ENCODE data around the gene MYL12B.

The MYL12B gene

DNA sequence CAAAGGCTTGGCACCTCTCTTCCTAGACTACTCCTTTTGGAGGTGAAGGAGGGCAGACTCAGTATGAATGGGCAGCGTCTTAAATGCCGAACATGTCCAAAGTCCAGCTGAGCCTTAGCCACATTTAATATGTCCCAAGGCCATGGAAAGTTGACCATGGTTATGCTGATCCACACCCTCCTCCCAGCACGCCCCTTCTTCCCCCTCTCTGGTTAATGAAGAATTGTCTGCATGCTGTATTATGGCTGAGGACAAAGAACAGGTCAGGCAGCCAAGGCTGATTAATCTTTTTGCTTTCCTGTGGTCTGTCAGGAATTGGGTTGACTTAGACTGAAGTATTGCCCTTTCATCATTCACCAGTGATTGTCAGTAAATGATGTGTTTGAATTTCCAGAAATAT is 36.3 kb upstream of the MYL12B start:
- no peak overlapping the region for H3K4me3 ChIP-seq (ENCODE audit: low read length)
- TF ChIP-seq CTCF (conservative IDR thresholded peaks at IDR 0.05; ENCODE audit: low read depth, low read length) = no peak
- no peak for DNase-seq (ENCODE audit: low read depth)

GRCh38 chr18:3226048-3226447 is 35.9 kb upstream of the MYL12B start:
- no peak for DNase-seq (ENCODE audit: low read depth)
- H3K4me3 ChIP-seq (ENCODE audit: low read length) = no peak overlapping the region
- no peak for TF ChIP-seq CTCF (conservative IDR thresholded peaks at IDR 0.05; ENCODE audit: low read depth, low read length)

DNA sequence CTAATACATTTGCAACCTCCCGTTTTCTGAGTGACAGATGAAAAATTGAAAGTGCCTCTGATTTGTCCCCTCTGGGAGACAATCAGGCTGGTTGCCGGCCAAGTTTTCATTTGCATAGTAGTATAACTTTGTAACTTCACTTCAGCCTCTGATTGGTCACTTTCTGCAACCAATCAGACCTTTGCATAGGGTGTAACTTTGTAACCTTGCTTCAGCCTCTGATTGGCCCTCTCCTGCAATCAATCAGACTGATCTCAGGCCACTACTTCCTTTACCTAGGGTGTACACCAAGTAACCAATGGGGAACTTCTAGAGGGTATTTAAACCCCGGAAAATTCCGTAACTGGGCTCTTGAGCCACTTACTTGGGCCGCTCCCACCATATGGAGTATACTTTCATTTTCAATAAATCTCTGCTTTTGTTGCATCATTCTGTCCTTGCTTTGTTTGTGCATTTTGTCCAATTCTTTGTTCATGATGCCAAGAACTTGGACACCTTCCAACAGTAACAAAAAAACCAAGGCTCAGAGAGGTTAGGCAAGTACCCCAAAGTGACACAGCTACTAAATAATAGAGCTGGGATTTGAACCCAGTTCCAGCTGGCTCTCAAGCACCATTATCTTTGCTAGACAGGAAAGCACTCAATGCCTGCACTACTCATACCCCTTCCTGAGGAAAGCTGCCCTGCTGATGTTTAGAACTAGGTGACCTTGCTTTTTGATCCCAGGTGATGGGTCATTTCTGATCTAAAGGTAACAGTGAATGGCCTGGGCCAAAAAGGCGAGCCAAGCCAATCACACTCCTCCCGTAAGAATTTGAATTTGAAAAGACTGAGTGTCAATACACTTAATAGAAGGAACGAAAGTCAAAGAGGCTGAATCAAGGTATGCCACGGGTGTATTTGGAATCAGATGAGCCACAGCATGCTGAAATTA is 31.3 kb upstream of the MYL12B start:
- DNase-seq (ENCODE audit: low read depth) = no peak
- no peak for TF ChIP-seq CTCF (conservative IDR thresholded peaks at IDR 0.05; ENCODE audit: low read depth, low read length)
- no peak overlapping the region for H3K4me3 ChIP-seq (ENCODE audit: low read length)

DNA sequence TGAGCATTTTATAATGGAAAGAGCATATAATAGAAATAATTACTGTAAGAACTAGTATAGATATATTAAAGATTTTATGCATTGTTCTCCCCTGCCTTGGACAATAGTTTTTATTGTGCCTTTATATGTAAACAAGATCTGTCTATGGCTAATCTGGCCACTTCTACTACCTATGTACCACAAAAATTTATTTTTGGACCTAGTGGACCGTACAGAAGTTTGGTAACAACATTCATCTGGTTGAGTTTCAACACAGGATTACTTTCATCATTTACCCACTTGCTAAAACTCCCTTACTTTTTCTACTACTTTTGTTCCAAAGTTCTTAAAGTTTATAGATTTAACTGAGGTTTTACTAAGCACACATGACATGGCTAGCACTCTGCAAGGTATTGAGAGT is 28.9 kb upstream of the MYL12B start:
- no peak for TF ChIP-seq CTCF (conservative IDR thresholded peaks at IDR 0.05; ENCODE audit: low read depth, low read length)
- H3K4me3 ChIP-seq (ENCODE audit: low read length) = no peak overlapping the region
- DNase-seq (ENCODE audit: low read depth) = no peak

GRCh38 chr18:3233433-3234168 is 28.3 kb upstream of the MYL12B start:
- no peak overlapping the region for H3K4me3 ChIP-seq (ENCODE audit: low read length)
- no peak for DNase-seq (ENCODE audit: low read depth)
- TF ChIP-seq CTCF (conservative IDR thresholded peaks at IDR 0.05; ENCODE audit: low read depth, low read length) = no peak

DNA sequence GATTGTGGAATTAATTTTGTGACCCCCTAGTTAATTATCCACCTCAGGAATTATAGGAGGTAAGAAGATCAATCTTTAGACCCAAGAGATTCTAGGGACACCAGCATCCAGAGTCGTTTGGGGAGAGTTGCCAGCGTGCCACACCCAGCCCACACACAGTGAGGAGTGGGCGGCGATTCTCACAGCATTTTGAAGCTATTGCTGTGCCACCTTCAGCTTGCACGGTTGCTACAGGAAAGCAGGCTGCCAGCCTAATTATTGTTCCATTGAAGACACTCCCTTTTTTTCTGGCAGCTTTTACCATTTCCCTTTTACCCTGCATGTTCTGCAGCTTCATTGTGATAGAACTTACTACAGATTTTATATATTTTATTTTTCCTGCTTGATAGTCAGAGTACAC is 27.5 kb upstream of the MYL12B start:
- TF ChIP-seq CTCF (conservative IDR thresholded peaks at IDR 0.05; ENCODE audit: low read depth, low read length) = no peak
- no peak for DNase-seq (ENCODE audit: low read depth)
- H3K4me3 ChIP-seq (ENCODE audit: low read length) = no peak overlapping the region
